ENCODE data around the gene C1QTNF4.
"Not testable (repeated sequence)": the region's sequence is repeated elsewhere in the genome, so short reads cannot be mapped to it uniquely, and the experiment has no call there.

Gene C1QTNF4

GRCh38 chr11:47566149-47566698, 28.0 kb downstream of the C1QTNF4 start:
- FAIRE-seq (no peak), DNase-seq (ENCODE audit: low spot score) (no peak)

DNA sequence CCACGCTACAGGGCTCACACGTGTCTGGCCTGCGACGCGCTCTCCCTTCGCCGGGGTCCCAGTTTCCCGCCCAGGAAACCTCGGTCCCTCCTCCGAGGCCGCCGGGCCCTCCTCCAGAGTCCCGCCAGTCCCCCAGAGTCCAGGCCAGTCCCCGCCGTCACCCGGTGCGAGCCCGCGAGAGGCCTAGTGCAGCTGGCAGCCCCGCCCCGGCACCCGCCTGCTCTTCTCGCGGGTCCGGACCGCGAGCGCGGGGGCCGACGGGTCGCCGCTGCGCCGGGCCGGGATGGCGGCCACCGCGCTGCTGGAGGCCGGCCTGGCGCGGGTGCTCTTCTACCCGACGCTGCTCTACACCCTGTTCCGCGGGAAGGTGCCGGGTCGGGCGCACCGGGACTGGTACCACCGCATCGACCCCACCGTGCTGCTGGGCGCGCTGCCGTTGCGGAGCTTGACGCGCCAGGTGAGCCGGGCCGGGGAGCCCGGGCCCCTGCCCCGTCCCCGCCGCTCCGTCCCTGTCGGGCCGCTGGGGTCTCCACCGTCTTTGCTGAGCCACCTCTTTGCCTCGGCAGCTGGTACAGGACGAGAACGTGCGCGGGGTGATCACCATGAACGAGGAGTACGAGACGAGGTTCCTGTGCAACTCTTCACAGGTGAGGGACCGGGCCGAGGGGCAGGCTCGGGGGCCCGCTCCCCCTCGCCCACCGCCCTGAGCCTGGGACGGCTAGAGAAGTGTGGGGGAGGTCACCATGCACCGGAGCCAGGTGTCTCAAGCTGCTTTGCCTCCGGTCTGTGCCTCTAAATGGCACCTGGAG, 28.7 kb downstream of the C1QTNF4 start, which contains the start of gene PTPMT1:
TSS of gene PTPMT1 (plus strand) at position 260 of the 809 bp plus-strand sequence. CDS start at position 284, 24 bp downstream.
- DNase-seq (ENCODE audit: low spot score) (peak; percentile 50), FAIRE-seq (no peak)

DNA sequence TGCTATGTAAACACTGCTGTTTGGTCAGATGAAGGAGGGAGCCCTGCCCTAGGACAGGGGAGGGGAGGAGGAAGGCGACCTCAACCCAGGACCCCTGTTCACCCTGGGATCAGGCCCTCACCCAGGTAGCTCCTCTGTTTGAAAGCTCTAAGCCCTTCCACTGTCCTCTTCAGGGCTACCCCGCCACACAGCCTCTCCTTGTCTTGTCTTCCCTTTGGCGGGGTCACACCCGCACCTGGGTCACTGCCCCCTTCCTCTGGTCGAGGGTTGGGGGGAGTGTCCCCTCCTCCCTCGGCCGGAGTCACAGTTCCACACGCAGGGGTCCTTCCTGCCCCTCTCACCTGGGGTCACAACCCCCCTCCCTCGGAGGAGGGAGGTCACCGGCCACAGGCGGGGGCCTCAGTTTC, 29.3 kb downstream of the C1QTNF4 start:
- DNase-seq (ENCODE audit: low spot score) (no peak), FAIRE-seq (no peak)

DNA sequence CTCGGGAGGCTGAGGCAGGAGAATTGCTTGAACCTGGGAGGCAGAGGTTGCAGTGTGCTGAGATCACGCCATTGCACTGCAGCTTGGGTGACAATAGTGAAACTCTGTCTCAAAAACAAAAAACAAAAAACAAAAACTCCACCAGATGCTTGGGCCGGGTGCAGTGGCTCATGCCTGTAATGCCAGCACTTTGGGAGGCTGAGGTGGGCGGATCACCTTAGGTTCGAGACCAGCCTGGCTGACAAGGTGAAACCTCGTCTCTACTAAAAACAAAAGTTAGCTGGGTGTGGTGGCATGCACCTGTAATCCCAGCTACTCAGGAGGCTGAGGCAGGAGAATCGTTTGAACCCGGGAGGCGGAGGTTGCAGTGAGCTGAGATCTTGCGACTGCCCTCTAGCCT, 29.8 kb downstream of the C1QTNF4 start:
- not testable (repeated sequence) for DNase-seq (ENCODE audit: low spot score); FAIRE-seq

DNA sequence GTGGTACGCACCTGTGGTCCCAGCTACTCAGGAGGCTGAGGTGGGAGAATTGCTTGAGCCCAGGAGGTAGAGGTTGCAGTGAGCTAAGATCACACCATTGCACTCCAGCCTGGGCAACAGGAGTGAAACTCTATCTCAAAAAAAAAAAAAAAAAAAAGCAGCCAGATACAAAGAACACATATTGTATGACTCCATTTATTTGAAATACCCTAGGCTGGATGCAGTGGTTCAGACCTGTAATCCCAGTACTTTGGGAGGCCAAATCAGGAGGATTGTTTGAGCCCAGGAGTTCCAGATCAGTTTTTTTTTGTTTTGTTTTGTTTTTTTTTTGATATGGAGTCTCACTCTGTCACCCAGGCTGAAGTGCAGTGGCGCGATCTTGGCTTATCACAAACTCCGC, 31.8 kb downstream of the C1QTNF4 start:
- FAIRE-seq; DNase-seq (ENCODE audit: low spot score): not testable (repeated sequence)

GRCh38 chr11:47560426-47560825, 33.8 kb downstream of the C1QTNF4 start:
- no peak for DNase-seq (ENCODE audit: low spot score)
- no peak for FAIRE-seq

DNA sequence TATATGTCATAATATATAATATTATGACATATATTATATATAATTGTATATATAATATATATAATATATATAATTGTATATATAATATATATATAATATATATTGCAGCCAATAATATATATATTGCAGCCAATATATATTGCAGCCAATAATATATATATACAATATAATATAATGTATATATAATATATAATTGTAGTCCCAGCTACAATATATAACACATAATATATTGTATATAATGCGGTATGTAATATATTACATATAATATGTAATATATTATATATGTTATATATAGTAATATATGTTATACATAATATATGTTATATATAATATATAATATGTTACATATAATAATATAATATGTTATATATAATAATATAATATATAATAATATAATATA, 35.5 kb downstream of the C1QTNF4 start:
- peak; percentile 98 for FAIRE-seq
- DNase-seq (ENCODE audit: low spot score), result no peak

GRCh38 chr11:47557004-47557403, 37.2 kb downstream of the C1QTNF4 start:
- not testable (repeated sequence) for DNase-seq (ENCODE audit: low spot score); FAIRE-seq

GRCh38 chr11:47553406-47553743, 40.8 kb downstream of the C1QTNF4 start:
- DNase-seq (ENCODE audit: low spot score) (no peak), FAIRE-seq (no peak)

- DNase-seq (ENCODE audit: low spot score), result peak; percentile 64
- FAIRE-seq, result no peak
Observed at GRCh38 chr11:47552566-47553405, 41.4 kb downstream of the C1QTNF4 start, which contains the start of gene CELF1. CELF1 (minus strand) TSS chr11:47553132; CDS start chr11:47499523, 53,609 bp downstream.

GRCh38 chr11:47552056-47552565, 42.1 kb downstream of the C1QTNF4 start:
- FAIRE-seq, result no peak
- peak; percentile 13 for DNase-seq (ENCODE audit: low spot score)

DNA sequence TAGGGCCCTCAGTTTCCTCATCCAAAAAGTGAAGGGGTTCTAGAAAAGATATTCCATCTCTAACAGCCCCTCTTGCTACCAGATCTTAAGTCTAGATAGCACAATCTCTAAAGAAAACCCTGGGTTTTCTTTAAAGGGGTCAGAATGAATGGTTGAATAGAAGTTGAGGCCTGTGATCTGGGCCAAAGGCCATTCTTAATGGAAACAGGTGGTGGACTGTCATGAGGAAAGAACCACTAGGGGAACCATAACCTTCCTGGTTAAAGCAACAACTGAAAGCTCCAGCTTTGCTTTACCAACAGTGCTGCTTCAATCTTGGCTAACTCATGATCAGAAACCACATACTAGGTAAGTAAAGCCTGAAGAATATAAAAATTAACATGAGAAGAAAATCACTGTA, 43.1 kb downstream of the C1QTNF4 start:
- FAIRE-seq, result no peak

DNA sequence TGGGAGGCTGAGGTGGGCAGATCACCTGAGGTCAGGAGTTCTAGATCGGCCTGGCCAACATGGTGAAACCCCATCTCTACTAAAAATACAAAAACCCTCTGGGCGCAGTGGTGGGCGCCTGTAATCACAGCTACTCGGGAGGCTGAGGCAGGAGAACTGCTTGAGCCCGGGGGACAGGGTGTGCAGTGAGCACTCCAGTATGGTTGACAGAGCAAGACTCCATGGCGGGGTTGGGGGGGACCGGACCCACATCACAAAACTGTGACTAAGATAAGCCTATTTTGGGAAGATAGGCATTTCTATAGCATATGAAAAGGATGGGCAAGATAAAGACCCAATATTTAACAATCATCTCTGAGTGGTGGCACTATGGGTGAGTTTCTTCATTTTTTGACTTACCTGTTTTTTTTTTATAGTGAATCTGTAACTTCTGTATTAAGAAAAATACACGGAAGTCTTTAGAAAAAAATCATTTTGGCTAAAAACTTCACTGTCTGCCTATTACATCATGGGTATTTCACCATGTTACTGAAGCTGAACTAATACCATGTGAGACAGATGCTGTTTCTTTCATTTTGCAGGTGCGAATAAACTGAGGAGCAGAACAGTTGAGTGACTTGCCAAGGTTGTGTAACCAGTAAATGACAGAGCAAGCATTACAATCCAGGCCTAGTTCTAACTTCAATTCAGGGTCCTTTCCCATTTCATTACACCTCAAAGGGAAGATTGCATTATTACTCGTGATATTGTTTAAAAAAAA, 43.7 kb downstream of the C1QTNF4 start:
- FAIRE-seq, result no peak
- no peak for DNase-seq (ENCODE audit: low spot score)

More for the DNA sequence above, 43.1 kb downstream of the C1QTNF4 start:
- DNase-seq (ENCODE audit: low spot score), result no peak

DNA sequence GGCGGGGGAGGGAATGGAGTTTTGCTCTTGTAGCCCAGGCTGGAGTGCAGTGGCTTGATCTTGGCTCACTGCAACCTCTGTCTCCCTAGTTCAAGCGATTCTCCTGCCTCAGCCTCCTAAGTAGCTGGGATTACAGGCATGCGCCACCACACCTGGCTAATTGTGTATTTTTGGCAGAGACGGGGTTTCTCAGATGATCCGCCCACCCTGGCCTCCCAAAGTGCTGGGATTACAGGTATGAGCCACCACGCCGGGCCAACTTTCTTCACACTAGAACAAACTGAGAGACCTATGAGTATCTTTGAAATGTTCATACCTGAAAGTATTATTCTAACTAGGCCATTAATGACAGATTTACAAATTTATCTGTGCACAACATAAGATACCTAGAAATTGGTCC, 47.9 kb downstream of the C1QTNF4 start:
- DNase-seq (ENCODE audit: low spot score); FAIRE-seq: not testable (repeated sequence)

- FAIRE-seq (no peak), DNase-seq (ENCODE audit: low spot score) (no peak)
Observed at GRCh38 chr11:47545298-47545697, 48.9 kb downstream of the C1QTNF4 start.

DNA sequence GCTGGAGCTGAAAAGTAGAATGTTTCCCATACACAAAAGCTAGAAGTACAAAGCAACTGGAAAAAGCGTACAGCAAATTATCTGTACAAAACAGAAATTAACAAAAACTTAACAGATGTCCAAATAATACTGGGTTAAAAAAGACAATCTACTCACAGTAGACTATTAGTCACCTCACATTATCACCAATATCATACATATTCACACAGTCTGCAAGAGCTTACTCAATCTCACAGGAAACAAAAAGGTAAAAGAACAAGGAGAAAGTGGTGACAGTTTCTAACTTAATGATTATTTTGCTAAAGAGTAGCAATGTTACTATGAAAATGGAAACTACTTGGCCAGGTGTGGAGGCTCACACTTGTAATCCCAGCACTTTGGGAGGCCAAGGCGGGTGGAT, 53.1 kb downstream of the C1QTNF4 start:
- FAIRE-seq, result no peak
- no peak for DNase-seq (ENCODE audit: low spot score)

DNA sequence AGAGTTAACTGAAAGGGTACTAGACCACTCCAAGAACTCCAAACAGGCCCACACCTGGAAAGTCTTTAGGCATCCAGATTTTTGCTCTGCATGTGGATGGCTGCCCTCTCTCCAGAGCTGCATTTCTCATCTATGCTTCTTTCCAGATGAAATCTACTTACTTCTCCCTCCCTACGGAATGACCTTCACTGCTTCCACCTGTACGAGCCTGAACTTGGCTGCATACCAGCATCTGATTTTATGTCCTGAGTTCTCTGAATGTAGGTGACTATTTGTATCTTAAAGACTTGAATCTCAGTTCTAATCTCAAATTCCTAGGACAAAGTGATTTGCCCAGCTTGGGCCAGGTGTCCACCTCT, 54.6 kb downstream of the C1QTNF4 start:
- DNase-seq (ENCODE audit: low spot score), result no peak
- FAIRE-seq, result no peak
